Neural progenitor cell (in vitro differentiated cells): Measurements from ENCODE around the gene HIVEP1. TPM values are rescaled to one million over a fixed set of nuclear protein-coding genes. Genes with fewer than 3 reads are reported as not detected.
A peak's percentile ranks its signal among the peaks of the same experiment; 100 is the strongest.

Experiments used
- DNase-seq: peaks from one replicate; pipeline ENCODE4 v3.0.0-alpha.2; 2016; ENCODE audit warnings: low spot score
- H2AFZ ChIP-seq: fragments of 200-600 bp; sonication (generic); replicated peaks from 2 replicates; pipeline ENCODE4 v1.6.1; 2016; ENCODE audit warnings: antibody characterized with exemption
- H3F3A ChIP-seq: fragments of 200-600 bp; sonication (generic); 2 replicates; pipeline ENCODE4 v1.6.1; 2016; ENCODE audit warnings: antibody characterized with exemption, low read depth
- H3K27ac ChIP-seq: fragments of 200-600 bp; sonication (generic); 2 replicates; pipeline ENCODE4 v1.5.1; 2016; ENCODE audit warnings: mild to moderate bottlenecking
- H3K27me3 ChIP-seq: fragments of 200-600 bp; sonication (generic); 2 replicates; pipeline ENCODE4 v1.6.1; 2016; ENCODE audit warnings: mild to moderate bottlenecking, moderate library complexity
- H3K36me3 ChIP-seq: fragments of 200-600 bp; sonication (generic); 2 replicates; pipeline ENCODE4 v1.5.1; 2016
- H3K4me1 ChIP-seq: fragments of 200-600 bp; sonication (generic); 2 replicates; pipeline ENCODE4 v1.6.1; 2016; ENCODE audit warnings: mixed run types
- H3K4me2 ChIP-seq: fragments of 200-600 bp; sonication (generic); 2 replicates; pipeline ENCODE4 v1.6.1; 2016
- H3K4me3 ChIP-seq: fragments of 200-600 bp; sonication (generic); 2 replicates; pipeline ENCODE4 v1.5.1; 2016
- H3K79me2 ChIP-seq: fragments of 200-600 bp; sonication (generic); 2 replicates; pipeline ENCODE4 v1.6.1; 2016; ENCODE audit warnings: low read depth
- H3K9ac ChIP-seq: fragments of 200-600 bp; sonication (generic); 2 replicates; pipeline ENCODE4 v1.6.1; 2016
- H3K9me3 ChIP-seq: fragments of 200-600 bp; sonication (generic); 2 replicates; pipeline ENCODE4 v1.5.1; 2016; ENCODE audit warnings: low read depth
- H4K20me1 ChIP-seq: fragments of 200-600 bp; sonication (generic); 2 replicates; pipeline ENCODE4 v1.6.1; 2016; ENCODE audit warnings: low read depth
- H3K27ac Mint-ChIP-seq: 3 replicates; pipeline ENCODE4 v1.8.0; 2021; ENCODE audit warnings: mixed read lengths
- H3K27me3 Mint-ChIP-seq: 2 replicates; pipeline ENCODE4 v1.8.0; 2022; ENCODE audit warnings: low read depth, mild to moderate bottlenecking, inconsistent platforms, moderate library complexity, mixed read lengths; ENCODE audit not compliant: insufficient read depth
- H3K36me3 Mint-ChIP-seq: 3 replicates; pipeline ENCODE4 v1.8.0; 2021; ENCODE audit warnings: mixed read lengths
- H3K4me1 Mint-ChIP-seq: 3 replicates; pipeline ENCODE4 v1.8.0; 2021; ENCODE audit warnings: mixed read lengths
- H3K4me3 Mint-ChIP-seq: 3 replicates; pipeline ENCODE4 v1.8.0; 2021; ENCODE audit warnings: mild to moderate bottlenecking, moderate library complexity, mixed read lengths
- H3K9me3 Mint-ChIP-seq: 3 replicates; pipeline ENCODE4 v1.8.0; 2020; ENCODE audit warnings: mixed read lengths
- CTCF ChIP-seq: fragments of 200-600 bp; sonication (generic); IDR thresholded peaks from 2 replicates; pipeline ENCODE4 v1.5.1; 2017; ENCODE audit warnings: antibody characterized with exemption, mild to moderate bottlenecking
- EZH2 ChIP-seq: fragments of 200-600 bp; sonication (generic); IDR thresholded peaks from 2 replicates; pipeline ENCODE4 v1.6.1; 2017; ENCODE audit warnings: antibody characterized with exemption, mild to moderate bottlenecking, moderate library complexity
- EZH2phosphoT487 ChIP-seq: fragments of 200-600 bp; sonication (generic); IDR thresholded peaks from 2 replicates; pipeline ENCODE4 v1.6.1; 2017; ENCODE audit warnings: antibody characterized with exemption
- total RNA-seq: library from RNA; depleted of rRNA; stranded (reverse); fragments of >200 nt; gene quantifications from 2 replicates; pipeline ENCODE4 v1.2.3, GENCODE V29; 2015; ENCODE audit warnings: low replicate concordance

Gene HIVEP1
- total RNA-seq, 1 donor from 2014 or later = 23.3 TPM

GRCh38 chr6:12148841-12149240 lies 136.7 kb downstream of the HIVEP1 start:
- Histone ChIP-seq H3K4me2 (no peak overlapping the region), H3K9ac (no peak overlapping the region)
- no peak overlapping the region for H3K27ac Mint-ChIP-seq

GRCh38 chr6:12149944-12150510 lies 137.9 kb downstream of the HIVEP1 start:
- Histone ChIP-seq H4K20me1 (no peaks in the 10 kb centered on the region), H3F3A (no peaks in the 10 kb centered on the region), H3K27me3 (no peaks in the 10 kb centered on the region), H3K4me3 (no peak overlapping the region), H3K36me3 (no peaks in the 10 kb centered on the region), H2AFZ (no peak overlapping the region), H3K9me3 (no peaks in the 10 kb centered on the region), H3K9ac (no peak overlapping the region), H3K79me2 (no peaks in the 10 kb centered on the region), H3K4me1 (peaks cover 25% of the 10 kb centered on the region), H3K4me2 (no peak overlapping the region), H3K27ac (no peak overlapping the region)
- peaks cover 9% of the 10 kb centered on the region for H3K36me3 Mint-ChIP-seq
- TF ChIP-seq EZH2 (no peak), EZH2phosphoT487 (no peak), CTCF (no peak)
- DNase-seq = no peak
- H3K27me3 Mint-ChIP-seq = no peaks in the 10 kb centered on the region
- H3K27ac Mint-ChIP-seq = no peak overlapping the region
- peaks cover 6% of the 10 kb centered on the region for H3K4me1 Mint-ChIP-seq
- no peaks in the 10 kb centered on the region for H3K9me3 Mint-ChIP-seq
- H3K4me3 Mint-ChIP-seq = no peak overlapping the region

More at GRCh38 chr6:12148841-12149240, 136.7 kb downstream of the HIVEP1 start:
- no peak overlapping the region for H3K27ac ChIP-seq
- no peak overlapping the region for H2AFZ ChIP-seq
- H3K79me2 ChIP-seq = no peaks in the 10 kb centered on the region
- H3K9me3 ChIP-seq = no peaks in the 10 kb centered on the region
- H3K27me3 Mint-ChIP-seq = no peaks in the 10 kb centered on the region
- peaks cover 8% of the 10 kb centered on the region for H3K36me3 Mint-ChIP-seq
- H3K4me1 ChIP-seq = peaks cover 25% of the 10 kb centered on the region
- H3F3A ChIP-seq = no peaks in the 10 kb centered on the region
- DNase-seq = no peak
- H3K4me3 ChIP-seq = no peak overlapping the region
- H3K4me3 Mint-ChIP-seq = no peak overlapping the region
- no peaks in the 10 kb centered on the region for H3K36me3 ChIP-seq
- H4K20me1 ChIP-seq = no peaks in the 10 kb centered on the region
- H3K4me1 Mint-ChIP-seq = peaks cover 6% of the 10 kb centered on the region
- H3K9me3 Mint-ChIP-seq = peaks cover under 1% of the 10 kb centered on the region
- H3K27me3 ChIP-seq = no peaks in the 10 kb centered on the region
- no peak for TF ChIP-seq EZH2phosphoT487
- TF ChIP-seq CTCF = no peak
- TF ChIP-seq EZH2 = no peak

- peaks cover 14% of the 10 kb centered on the region for H3K36me3 Mint-ChIP-seq
- H3K27ac Mint-ChIP-seq = no peak overlapping the region
- TF ChIP-seq CTCF (peak; percentile 77), EZH2 (no peak)
- no peaks in the 10 kb centered on the region for H4K20me1 ChIP-seq
- H3K27ac ChIP-seq = no peak overlapping the region
- peaks cover 6% of the 10 kb centered on the region for H3K4me1 Mint-ChIP-seq
- H3K4me1 ChIP-seq = peaks cover 25% of the 10 kb centered on the region
- no peaks in the 10 kb centered on the region for H3K79me2 ChIP-seq
- peak; percentile 72 for DNase-seq
- no peaks in the 10 kb centered on the region for H3K27me3 Mint-ChIP-seq
- H3K9me3 ChIP-seq = no peaks in the 10 kb centered on the region
- no peak overlapping the region for H2AFZ ChIP-seq
- peaks cover 3% of the 10 kb centered on the region for H3K9me3 Mint-ChIP-seq
- H3K4me3 ChIP-seq = no peak overlapping the region
- no peak overlapping the region for H3K4me3 Mint-ChIP-seq
- H3K9ac ChIP-seq = no peak overlapping the region
- H3K4me2 ChIP-seq = no peak overlapping the region
- H3F3A ChIP-seq = no peaks in the 10 kb centered on the region
- no peaks in the 10 kb centered on the region for H3K27me3 ChIP-seq
- H3K36me3 ChIP-seq = no peaks in the 10 kb centered on the region
Observed at GRCh38 chr6:12150812-12151432, 138.8 kb downstream of the HIVEP1 start.
